Fibroblast of villous mesenchyme (primary cell): ENCODE results near the gene C11orf97. TPM values are rescaled to one million over a fixed set of nuclear protein-coding genes. Genes with fewer than 3 reads are reported as not detected.

Source experiments
- DNase-seq: peaks from one replicate; pipeline ENCODE4 v3.0.0-alpha.2; 2010; ENCODE audit warnings: low read depth
- H3K4me3 ChIP-seq: 2 replicates; pipeline ENCODE4 v1.5.1; 2011; ENCODE audit warnings: low read depth, mild to moderate bottlenecking, low read length
- total RNA-seq: library from RNA; depleted of rRNA; stranded (reverse); fragments of >200 nt; gene quantifications from 2 replicates; pipeline ENCODE4 v1.2.3, GENCODE V29; 2012
- TF ChIP-seq, protein P1 (sequence below): IDR thresholded peaks from 2 replicates; pipeline ENCODE4 v1.5.1; 2012; ENCODE audit warnings: low read depth, mild to moderate bottlenecking, low read length; ENCODE audit not compliant: insufficient read depth

C11orf97 gene
- total RNA-seq, 1 donor = not detected

DNA sequence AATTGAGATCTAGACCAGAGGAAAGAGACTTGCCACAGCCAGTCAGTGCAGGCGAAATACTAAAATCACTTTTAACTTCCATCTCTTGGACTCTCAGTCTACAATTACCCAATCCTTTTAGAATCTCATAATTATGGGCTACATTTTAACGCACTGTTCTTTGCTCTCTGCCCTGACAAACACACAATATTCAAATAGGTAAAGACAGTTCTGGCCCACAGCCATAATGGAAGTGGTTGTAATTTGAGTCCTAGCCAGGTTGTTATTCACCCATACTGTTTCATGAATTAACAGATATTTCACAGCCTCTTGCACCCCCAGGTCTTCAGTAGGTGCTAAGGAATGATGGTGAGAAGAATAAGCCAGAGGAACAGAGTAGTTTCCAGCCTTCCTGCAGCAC is 830 bp downstream of the C11orf97 start:
- no peak for DNase-seq
- no peak overlapping the region for H3K4me3 ChIP-seq
- TF ChIP-seq, protein P1, sequence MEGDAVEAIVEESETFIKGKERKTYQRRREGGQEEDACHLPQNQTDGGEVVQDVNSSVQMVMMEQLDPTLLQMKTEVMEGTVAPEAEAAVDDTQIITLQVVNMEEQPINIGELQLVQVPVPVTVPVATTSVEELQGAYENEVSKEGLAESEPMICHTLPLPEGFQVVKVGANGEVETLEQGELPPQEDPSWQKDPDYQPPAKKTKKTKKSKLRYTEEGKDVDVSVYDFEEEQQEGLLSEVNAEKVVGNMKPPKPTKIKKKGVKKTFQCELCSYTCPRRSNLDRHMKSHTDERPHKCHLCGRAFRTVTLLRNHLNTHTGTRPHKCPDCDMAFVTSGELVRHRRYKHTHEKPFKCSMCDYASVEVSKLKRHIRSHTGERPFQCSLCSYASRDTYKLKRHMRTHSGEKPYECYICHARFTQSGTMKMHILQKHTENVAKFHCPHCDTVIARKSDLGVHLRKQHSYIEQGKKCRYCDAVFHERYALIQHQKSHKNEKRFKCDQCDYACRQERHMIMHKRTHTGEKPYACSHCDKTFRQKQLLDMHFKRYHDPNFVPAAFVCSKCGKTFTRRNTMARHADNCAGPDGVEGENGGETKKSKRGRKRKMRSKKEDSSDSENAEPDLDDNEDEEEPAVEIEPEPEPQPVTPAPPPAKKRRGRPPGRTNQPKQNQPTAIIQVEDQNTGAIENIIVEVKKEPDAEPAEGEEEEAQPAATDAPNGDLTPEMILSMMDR = no peak

DNA sequence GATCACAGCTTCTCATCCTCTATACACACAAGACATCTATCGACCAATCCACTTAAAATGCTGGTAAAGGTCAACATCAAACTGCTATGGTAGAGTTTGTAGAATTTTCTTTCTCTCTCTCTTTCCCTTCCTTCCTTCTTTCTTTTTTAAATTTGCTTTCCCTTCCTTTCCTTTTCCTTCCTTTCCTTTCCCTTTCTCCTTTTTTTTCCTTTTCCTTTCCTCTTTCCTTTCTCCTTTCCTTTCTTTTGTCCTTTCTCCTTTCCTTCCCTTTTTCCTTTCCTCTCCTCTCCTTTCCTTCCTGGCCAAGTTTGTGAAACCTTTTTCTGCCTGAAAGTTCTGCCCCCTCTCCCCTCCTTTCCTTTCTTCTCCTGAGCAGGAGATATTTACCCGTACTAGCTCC is 3.1 kb downstream of the C11orf97 start:
- DNase-seq = no peak
- TF ChIP-seq, protein P1 = no peak
- no peak overlapping the region for H3K4me3 ChIP-seq

GRCh38 chr11:94516725-94517124 is 4.5 kb downstream of the C11orf97 start:
- no peak for DNase-seq
- TF ChIP-seq, protein P1 = no peak
- no peak overlapping the region for H3K4me3 ChIP-seq

DNA sequence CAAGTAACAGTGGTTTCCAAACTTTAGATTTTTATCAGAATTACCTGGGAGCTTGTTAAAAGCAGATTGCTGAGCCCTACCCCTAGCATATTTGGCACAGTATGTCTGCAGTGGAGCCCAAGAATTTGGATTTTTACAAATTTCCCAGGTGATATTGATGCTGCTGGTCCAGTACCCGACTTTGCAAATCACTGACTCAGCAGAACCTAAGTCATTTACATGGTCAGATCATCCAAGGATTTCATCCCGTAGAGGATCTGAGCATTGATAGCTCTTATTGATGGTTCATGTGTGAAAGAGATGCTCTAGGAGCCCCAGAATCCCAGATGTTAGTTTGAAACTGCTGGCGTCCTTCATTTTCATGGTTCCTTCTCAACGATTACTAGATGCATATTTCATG is 6.0 kb downstream of the C11orf97 start:
- TF ChIP-seq, protein P1 = no peak
- no peak for DNase-seq
- no peak overlapping the region for H3K4me3 ChIP-seq

DNA sequence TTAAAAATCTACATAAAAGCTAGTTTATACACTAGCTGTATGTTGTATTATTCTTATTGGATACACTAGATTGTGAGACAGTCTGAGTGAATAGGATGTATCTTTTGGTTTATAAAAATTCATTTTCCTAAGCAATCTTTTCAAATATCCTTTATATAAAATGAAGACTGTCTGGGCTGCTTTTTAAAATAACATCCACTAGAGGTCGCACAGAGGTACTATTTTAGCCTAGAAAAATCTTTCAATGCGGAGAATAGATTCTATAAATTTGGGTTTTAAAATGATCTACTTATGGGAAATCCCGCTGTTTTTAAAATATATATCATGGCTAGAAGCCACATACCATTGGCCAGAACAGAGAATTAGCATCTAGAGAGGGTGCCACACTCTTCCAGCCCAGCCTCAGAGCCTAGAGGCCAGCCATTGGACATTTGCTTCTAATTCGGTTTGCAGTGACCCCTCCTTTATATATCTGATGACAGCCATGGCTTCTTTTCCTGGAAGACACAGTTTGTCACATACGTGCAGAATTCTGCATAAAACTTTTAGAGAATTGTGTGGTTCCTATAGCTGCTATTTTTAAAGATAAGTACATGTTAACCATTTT is 7.3 kb downstream of the C11orf97 start:
- DNase-seq = peak; percentile 38
- TF ChIP-seq, protein P1 = peak; percentile 56
- H3K4me3 ChIP-seq = no peak overlapping the region

DNA sequence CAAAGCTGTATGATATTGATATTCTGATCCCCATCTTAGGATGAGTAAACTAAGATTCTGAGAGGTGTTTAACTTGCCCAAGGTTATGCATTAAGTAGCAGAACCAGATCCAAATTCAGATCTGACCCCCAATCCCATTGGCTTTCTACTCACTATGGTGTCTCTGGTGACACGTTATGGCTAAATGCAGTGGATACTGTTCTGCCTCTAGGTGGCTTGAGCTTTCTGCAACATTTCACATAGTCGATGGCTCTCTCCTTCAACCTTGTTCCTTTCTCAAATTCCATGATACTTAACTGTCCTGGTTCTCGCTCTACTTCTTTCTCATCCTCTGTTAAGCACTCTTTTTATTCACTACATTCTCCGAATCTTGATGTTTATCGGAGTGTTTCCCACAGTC is 9.4 kb downstream of the C11orf97 start:
- DNase-seq = peak; percentile 20
- TF ChIP-seq, protein P1 = peak; percentile 54
- no peak overlapping the region for H3K4me3 ChIP-seq

DNA sequence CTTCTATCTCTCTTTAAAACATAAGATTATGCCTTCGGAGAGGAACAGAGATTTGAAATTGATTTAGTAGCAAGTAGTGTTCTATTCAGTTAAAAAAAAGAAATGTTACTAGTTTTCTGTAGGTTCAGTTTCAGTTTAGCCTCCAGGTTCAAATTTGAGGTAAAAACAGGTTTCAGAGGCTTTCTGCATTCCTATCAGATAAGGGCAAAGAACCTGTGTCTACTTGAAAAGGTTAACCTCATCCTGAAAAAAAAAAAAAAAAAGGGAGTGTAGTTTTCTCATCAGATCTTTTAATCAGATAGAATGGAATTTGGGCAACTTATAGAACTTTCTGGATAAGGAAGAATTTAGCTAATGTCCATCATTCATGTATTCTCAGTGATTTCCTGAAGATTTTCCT is 12.1 kb downstream of the C11orf97 start:
- TF ChIP-seq, protein P1 = no peak
- H3K4me3 ChIP-seq = no peak overlapping the region
- DNase-seq = no peak
